ENCODE measurements around the gene RRBP1.

GRCh38 chr20:17608701-17609497 is 73.1 kb downstream of the RRBP1 start:
- TF ChIP-seq, protein P1, sequence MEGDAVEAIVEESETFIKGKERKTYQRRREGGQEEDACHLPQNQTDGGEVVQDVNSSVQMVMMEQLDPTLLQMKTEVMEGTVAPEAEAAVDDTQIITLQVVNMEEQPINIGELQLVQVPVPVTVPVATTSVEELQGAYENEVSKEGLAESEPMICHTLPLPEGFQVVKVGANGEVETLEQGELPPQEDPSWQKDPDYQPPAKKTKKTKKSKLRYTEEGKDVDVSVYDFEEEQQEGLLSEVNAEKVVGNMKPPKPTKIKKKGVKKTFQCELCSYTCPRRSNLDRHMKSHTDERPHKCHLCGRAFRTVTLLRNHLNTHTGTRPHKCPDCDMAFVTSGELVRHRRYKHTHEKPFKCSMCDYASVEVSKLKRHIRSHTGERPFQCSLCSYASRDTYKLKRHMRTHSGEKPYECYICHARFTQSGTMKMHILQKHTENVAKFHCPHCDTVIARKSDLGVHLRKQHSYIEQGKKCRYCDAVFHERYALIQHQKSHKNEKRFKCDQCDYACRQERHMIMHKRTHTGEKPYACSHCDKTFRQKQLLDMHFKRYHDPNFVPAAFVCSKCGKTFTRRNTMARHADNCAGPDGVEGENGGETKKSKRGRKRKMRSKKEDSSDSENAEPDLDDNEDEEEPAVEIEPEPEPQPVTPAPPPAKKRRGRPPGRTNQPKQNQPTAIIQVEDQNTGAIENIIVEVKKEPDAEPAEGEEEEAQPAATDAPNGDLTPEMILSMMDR (IDR thresholded peaks at IDR 0.05) = no peak
- no peak for TF ChIP-seq POLR2A (IDR thresholded peaks at IDR 0.05)
- no peak for TF ChIP-seq EP300 (IDR thresholded peaks at IDR 0.05)
- no peak for TF ChIP-seq POLR2AphosphoS5 (IDR thresholded peaks at IDR 0.05)
